ENCODE data around the gene ERF. TPM values are rescaled to one million over a fixed set of nuclear protein-coding genes. Genes with fewer than 3 reads are reported as not detected.
A peak's percentile ranks its signal among the peaks of the same experiment; 100 is the strongest.

The ERF gene
- total and polyA plus RNA-seq, 2 experiments from 2014 or later = 24.4 to 47.1 TPM

GRCh38 chr19:42250183-42250665 is 4.7 kb downstream of the ERF start:
- Histone ChIP-seq H3K79me2 (peaks cover 62% of the 10 kb centered on the region), H3K9me3 (ENCODE audit: low read depth) (no peaks in the 10 kb centered on the region), H3K27me3 (no peaks in the 10 kb centered on the region), H3K27ac (peak overlapping the region; percentile 100), H3K4me1 (ENCODE audit: insufficient read depth) (peaks cover 28% of the 10 kb centered on the region), H2AFZ (no peak overlapping the region), H3K4me3 (no peak overlapping the region), H3K9me2 (replicated peaks; ENCODE audit: insufficient read depth) (no peaks in the 10 kb centered on the region), H4K20me1 (ENCODE audit: insufficient read depth, poor library complexity, severe bottlenecking) (peaks cover 44% of the 10 kb centered on the region), H3K4me2 (peak overlapping the region; percentile 99), H3K36me3 (replicated peaks; ENCODE audit: insufficient read depth, low read depth) (no peaks in the 10 kb centered on the region)
- 90% methylated on average over 15 of the region's 15 CpGs for WGBS (ENCODE audit: low lambda C conversion rate, missing lambda C conversion rate)
- no peak for DNase-seq (ENCODE audit: low spot score)
- no peak for TF ChIP-seq EZH2phosphoT487 (IDR thresholded peaks at IDR 0.05; ENCODE audit: low read depth, severe bottlenecking, unreplicated experiment)
- TF ChIP-seq, protein P1, sequence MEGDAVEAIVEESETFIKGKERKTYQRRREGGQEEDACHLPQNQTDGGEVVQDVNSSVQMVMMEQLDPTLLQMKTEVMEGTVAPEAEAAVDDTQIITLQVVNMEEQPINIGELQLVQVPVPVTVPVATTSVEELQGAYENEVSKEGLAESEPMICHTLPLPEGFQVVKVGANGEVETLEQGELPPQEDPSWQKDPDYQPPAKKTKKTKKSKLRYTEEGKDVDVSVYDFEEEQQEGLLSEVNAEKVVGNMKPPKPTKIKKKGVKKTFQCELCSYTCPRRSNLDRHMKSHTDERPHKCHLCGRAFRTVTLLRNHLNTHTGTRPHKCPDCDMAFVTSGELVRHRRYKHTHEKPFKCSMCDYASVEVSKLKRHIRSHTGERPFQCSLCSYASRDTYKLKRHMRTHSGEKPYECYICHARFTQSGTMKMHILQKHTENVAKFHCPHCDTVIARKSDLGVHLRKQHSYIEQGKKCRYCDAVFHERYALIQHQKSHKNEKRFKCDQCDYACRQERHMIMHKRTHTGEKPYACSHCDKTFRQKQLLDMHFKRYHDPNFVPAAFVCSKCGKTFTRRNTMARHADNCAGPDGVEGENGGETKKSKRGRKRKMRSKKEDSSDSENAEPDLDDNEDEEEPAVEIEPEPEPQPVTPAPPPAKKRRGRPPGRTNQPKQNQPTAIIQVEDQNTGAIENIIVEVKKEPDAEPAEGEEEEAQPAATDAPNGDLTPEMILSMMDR (IDR thresholded peaks at IDR 0.05; ENCODE audit: poor library complexity) = no peak
- TF ChIP-seq EZH2 (IDR thresholded peaks at IDR 0.05; ENCODE audit: borderline replicate concordance) = no peak

GRCh38 chr19:42249769-42250168 is 5.2 kb downstream of the ERF start:
- H3K36me3 ChIP-seq (replicated peaks; ENCODE audit: insufficient read depth, low read depth) = no peaks in the 10 kb centered on the region
- 84% methylated on average over 6 of the region's 6 CpGs for WGBS (ENCODE audit: low lambda C conversion rate, missing lambda C conversion rate)
- H3K27ac ChIP-seq = no peak overlapping the region
- H4K20me1 ChIP-seq (ENCODE audit: insufficient read depth, poor library complexity, severe bottlenecking) = peaks cover 44% of the 10 kb centered on the region
- H3K79me2 ChIP-seq = peaks cover 61% of the 10 kb centered on the region
- H3K9me2 ChIP-seq (replicated peaks; ENCODE audit: insufficient read depth) = no peaks in the 10 kb centered on the region
- no peak overlapping the region for H3K4me3 ChIP-seq
- H3K4me2 ChIP-seq = no peak overlapping the region
- TF ChIP-seq EZH2phosphoT487 (IDR thresholded peaks at IDR 0.05; ENCODE audit: low read depth, severe bottlenecking, unreplicated experiment) (no peak), EZH2 (IDR thresholded peaks at IDR 0.05; ENCODE audit: borderline replicate concordance) (no peak)
- TF ChIP-seq, protein P1 (IDR thresholded peaks at IDR 0.05; ENCODE audit: poor library complexity) = no peak
- H2AFZ ChIP-seq = no peak overlapping the region
- no peak for DNase-seq (ENCODE audit: low spot score)
- H3K9me3 ChIP-seq (ENCODE audit: low read depth) = no peaks in the 10 kb centered on the region
- peaks cover 28% of the 10 kb centered on the region for H3K4me1 ChIP-seq (ENCODE audit: insufficient read depth)
- no peaks in the 10 kb centered on the region for H3K27me3 ChIP-seq

DNA sequence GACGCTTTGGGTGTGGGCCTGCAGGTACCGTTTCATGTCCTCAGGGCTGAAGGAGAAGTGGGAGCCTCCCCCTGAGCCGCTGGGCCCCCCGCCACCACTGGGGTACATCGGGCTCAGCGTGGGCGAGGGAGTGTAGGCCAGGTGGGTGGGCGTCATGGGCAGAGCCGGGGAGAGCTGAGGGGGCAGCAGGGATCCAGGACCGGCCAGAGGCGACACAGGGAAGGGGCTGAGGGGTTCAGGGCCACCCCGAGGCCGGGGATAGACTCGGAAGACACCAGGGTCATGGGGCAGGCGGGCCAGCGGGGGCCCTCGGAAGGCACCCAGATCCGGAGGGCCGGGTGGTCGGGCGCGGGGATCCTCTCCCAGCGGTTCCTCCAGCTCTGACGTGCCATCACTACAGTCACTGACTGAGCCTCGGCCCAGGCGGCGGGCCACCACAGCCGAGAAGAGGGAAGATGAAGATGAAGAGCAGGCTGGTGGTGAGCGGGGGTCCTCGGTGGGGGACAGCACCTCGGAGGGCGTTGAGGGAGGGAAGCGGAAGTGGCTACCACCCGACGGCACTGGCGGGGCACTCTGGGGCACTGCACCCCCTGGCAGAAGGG is 5.7 kb downstream of the ERF start:
- Histone ChIP-seq H3K4me3 (no peak overlapping the region), H3K9me3 (ENCODE audit: low read depth) (no peaks in the 10 kb centered on the region), H3K27me3 (no peaks in the 10 kb centered on the region), H3K79me2 (peaks cover 55% of the 10 kb centered on the region), H3K27ac (no peak overlapping the region), H2AFZ (no peak overlapping the region), H3K4me1 (ENCODE audit: insufficient read depth) (peaks cover 28% of the 10 kb centered on the region), H3K4me2 (no peak overlapping the region), H3K9me2 (replicated peaks; ENCODE audit: insufficient read depth) (no peaks in the 10 kb centered on the region), H4K20me1 (ENCODE audit: insufficient read depth, poor library complexity, severe bottlenecking) (peaks cover 44% of the 10 kb centered on the region), H3K36me3 (replicated peaks; ENCODE audit: insufficient read depth, low read depth) (no peaks in the 10 kb centered on the region)
- no peak for DNase-seq (ENCODE audit: low spot score)
- TF ChIP-seq EZH2 (IDR thresholded peaks at IDR 0.05; ENCODE audit: borderline replicate concordance) = no peak
- TF ChIP-seq, protein P1 (IDR thresholded peaks at IDR 0.05; ENCODE audit: poor library complexity) = no peak
- WGBS (ENCODE audit: low lambda C conversion rate, missing lambda C conversion rate) = 95% methylated on average over 17 of the region's 36 CpGs
